HG03354 (cell line): Measurements from ENCODE around the gene TBC1D14.

ENCODE experiments used
- ATAC-seq: cut with Tn5 transposase; IDR thresholded peaks from one replicate; pipeline ENCODE4 v1.9.1; 2021; ENCODE audit warnings: mild to moderate bottlenecking; ENCODE audit not compliant: unreplicated experiment, poor library complexity, severe bottlenecking

TBC1D14 gene, protein sequence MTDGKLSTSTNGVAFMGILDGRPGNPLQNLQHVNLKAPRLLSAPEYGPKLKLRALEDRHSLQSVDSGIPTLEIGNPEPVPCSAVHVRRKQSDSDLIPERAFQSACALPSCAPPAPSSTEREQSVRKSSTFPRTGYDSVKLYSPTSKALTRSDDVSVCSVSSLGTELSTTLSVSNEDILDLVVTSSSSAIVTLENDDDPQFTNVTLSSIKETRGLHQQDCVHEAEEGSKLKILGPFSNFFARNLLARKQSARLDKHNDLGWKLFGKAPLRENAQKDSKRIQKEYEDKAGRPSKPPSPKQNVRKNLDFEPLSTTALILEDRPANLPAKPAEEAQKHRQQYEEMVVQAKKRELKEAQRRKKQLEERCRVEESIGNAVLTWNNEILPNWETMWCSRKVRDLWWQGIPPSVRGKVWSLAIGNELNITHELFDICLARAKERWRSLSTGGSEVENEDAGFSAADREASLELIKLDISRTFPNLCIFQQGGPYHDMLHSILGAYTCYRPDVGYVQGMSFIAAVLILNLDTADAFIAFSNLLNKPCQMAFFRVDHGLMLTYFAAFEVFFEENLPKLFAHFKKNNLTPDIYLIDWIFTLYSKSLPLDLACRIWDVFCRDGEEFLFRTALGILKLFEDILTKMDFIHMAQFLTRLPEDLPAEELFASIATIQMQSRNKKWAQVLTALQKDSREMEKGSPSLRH

GRCh38 chr4:6909113-6909969 lies at the start of gene TBC1D14:
TBC1D14 (plus strand) TSS chr4:6909826; CDS start chr4:6923390, 13,564 bp downstream.
- peak; percentile 90 for ATAC-seq

DNA sequence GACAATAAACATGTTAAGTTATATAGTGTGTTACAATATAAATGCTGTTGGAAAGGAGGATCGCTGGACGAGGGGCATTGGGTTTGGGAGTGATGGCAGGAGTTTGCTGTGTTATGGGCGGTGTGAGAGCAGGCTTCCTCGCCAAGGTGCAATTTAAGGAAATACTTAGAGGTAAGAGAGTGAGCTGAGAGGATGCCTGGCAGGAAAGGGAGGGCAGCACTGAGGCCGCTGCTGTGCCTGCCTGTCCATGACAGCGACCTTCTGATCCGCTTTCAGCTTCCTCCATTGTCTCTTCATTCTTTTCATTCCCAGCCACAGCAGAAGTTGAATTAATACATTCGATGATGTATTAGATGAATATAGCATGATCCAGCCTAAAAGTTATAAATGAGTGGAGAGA lies 41.2 kb upstream of the TBC1D14 start:
- ATAC-seq = no peak

GRCh38 chr4:6869944-6870343 lies 39.7 kb upstream of the TBC1D14 start:
- no peak for ATAC-seq

DNA sequence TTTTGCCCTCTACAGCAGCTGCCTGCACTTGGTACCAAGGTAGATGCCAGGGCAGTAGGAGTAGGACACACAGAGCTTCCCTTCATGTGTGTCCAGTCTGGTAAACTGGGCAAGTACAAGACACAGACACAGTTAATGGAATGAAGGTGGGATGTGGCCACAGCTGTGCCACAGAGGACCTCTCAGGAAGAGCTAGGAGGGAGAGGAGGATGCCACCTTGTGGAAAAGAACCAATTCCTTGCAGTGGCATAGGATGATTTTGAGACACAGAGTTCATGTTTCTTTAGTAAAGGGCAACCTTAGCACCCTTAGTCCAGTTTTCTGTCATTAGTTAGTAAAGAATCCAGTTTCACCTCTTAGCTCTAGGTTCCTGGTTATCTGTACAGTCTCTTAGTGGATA lies 36.3 kb upstream of the TBC1D14 start:
- no peak for ATAC-seq

GRCh38 chr4:6873792-6874461 lies 35.7 kb upstream of the TBC1D14 start:
- peak; percentile 76 for ATAC-seq

- ATAC-seq = no peak
These were observed 34.6 kb upstream of the TBC1D14 start for GRCh38 chr4:6874981-6875380.

- ATAC-seq = no peak
These were observed 34.2 kb upstream of the TBC1D14 start for GRCh38 chr4:6875431-6875831.

GRCh38 chr4:6876440-6876839 lies 33.2 kb upstream of the TBC1D14 start:
- ATAC-seq = no peak

DNA sequence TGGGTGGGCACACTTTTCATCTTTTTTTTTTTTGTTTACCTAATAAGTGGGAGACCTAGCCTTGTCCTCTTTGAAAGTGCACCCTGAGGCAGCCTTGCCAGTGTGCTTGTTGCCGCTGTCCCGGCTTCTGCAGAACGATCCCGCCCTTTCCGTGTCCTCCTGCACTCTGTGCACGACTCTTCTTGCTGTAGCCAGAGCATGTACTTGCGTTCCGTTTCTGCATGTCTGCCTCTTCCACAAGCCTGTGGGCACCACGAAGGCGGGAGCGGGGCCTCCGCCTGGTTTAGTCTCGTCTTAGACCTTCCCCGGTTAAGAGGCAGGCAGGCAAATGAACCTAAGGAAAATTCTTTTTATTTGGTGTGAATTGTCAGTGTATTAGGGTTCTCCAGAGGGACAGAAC lies 32.6 kb upstream of the TBC1D14 start:
- no peak for ATAC-seq

DNA sequence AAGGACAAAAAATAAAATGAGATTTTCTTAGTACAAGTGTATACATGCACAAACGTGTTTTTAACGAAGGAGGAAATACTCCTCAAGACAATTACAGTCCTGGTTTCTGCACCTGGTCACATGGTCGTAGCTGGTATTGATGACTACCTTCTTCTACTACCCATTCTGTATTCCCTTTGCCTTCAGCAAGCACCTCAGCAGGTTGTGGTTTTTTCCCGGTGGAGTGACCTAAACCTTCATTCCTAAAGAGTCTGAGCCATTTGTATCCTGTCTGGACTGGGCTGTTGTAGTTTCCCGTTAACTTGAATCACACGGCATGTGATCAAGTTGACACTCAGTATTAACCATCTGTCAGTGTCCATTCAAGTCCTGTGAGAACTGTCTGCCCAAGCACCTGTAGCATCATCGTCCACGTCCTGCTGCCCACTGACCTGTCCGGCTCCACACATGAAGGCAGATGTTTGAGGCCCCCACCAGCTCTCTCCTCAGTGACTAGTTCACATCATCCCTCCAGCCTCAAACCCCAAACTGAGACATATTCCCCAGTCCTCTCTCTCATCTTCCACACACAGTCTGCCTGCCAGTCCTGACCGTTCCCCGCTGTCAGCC lies 31.1 kb upstream of the TBC1D14 start:
- ATAC-seq = no peak

GRCh38 chr4:6880691-6881090 lies 28.9 kb upstream of the TBC1D14 start:
- ATAC-seq = no peak

DNA sequence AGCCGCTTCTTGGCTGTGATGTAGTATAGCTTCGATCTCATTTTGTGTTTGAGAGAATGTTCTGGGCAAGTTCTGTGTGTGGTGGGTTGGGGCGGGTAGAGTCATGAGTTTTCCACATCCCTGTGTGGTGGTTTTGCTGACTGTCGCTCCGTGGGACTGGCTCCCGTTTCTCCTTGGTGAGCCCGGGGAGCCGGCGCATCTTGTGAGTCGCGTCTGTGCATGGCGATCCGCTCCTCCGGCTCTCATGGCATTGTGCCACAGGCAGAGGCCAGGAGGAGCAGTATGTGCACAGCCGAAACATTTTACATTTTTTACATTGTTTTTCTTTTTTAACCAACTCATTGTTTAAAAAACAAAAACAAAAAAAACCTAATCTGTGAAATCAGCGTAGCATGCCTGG lies 27.7 kb upstream of the TBC1D14 start:
- no peak for ATAC-seq

GRCh38 chr4:6884341-6884870 lies 25.2 kb upstream of the TBC1D14 start:
- no peak for ATAC-seq

- peak; percentile 65 for ATAC-seq
These were observed 23.6 kb upstream of the TBC1D14 start for GRCh38 chr4:6885953-6886557.

DNA sequence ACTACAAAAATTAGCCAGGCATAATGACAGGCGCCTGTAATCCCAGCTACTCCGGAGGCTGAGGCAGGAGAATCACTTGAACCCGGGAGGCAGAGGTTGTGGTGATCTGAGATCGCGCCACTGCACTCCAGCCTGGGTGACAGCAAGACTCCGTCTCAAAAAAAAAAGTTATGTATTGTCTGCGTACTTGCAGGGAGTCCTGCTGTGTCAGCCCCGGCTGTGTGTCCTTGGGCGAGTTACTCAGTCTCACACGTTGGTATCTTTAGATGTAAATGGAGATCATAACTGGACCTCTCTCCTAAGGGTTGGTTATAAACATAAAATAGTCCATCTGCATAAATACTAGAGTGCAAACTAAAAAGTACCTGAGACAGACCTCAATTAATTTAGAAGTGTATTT lies 22.7 kb upstream of the TBC1D14 start:
- no peak for ATAC-seq

DNA sequence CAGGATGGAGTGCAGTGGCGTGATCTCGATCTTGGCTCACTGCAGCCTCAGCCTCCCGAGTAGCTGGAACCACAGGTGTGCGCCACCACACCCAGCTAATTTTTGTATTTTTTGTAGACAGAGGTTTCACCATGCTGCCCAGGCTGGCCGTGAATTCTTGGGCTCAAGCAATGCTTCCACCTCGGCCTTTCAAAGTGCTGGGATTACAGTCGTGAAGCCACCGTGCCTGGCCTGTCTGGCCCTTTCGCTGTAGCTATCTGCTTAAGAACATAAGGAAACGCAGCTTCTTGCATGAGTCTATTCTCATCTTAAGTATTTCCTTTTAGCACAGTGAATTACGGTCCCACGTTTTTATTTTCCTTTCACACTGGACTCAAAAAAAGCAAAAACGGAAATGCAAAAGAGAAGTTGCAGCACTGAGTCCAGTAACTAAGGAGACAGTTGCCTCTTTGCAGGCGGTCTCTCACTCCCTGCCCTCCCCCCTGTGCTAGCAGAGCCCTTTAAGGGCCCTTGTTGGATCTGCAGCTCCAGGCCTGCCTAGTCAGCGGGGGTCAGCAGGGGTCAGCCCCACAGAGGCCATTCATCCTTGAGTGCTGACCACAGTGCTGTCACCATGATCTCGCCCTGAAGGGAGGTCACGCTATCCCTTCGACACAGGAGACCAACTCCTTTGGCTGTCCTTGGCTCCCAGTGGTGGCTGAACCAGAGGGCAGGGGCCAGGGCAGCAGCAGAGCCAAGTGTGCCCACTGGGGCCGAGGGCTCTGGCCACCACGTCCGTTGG lies 21.8 kb upstream of the TBC1D14 start:
- ATAC-seq = no peak

GRCh38 chr4:6888506-6889071 lies 21.0 kb upstream of the TBC1D14 start:
- no peak for ATAC-seq
